HepG2 (cell line): ENCODE data around the gene CTDSPL2. TPM values are rescaled to one million over a fixed set of nuclear protein-coding genes. Genes with fewer than 3 reads are reported as not detected.
A peak's percentile ranks its signal among the peaks of the same experiment; 100 is the strongest.

ENCODE experiments used
- ADNP ChIP-seq: sonication (generic); formaldehyde crosslinking; IDR thresholded peaks from 2 replicates; pipeline ENCODE4 v1.4.0; 2020; ENCODE audit warnings: missing genetic modification reagents
- GABPB1 ChIP-seq: IDR thresholded peaks from 2 replicates; pipeline ENCODE4 v1.6.1; 2016; ENCODE audit warnings: mild to moderate bottlenecking, missing genetic modification reagents, moderate library complexity, missing compliant biosample characterization
- PAWR ChIP-seq: sonication (generic); formaldehyde crosslinking; IDR thresholded peaks from 2 replicates; pipeline ENCODE4 v1.4.0; 2020; ENCODE audit warnings: missing genetic modification reagents, mild to moderate bottlenecking, borderline replicate concordance
- TBL1XR1 ChIP-seq: fragments of 150-350 bp; IDR thresholded peaks from 2 replicates; pipeline ENCODE4 v1.6.1; 2014; ENCODE audit warnings: borderline replicate concordance, low read length; ENCODE audit not compliant: partially characterized antibody
- ZBTB20 ChIP-seq: sonication (generic); formaldehyde crosslinking; IDR thresholded peaks from 2 replicates; pipeline ENCODE4 v1.8.1; 2023; ENCODE audit warnings: missing genetic modification reagents, low read depth, mild to moderate bottlenecking, borderline replicate concordance
- ZBTB42 ChIP-seq: sonication (generic); formaldehyde crosslinking; IDR thresholded peaks from 2 replicates; pipeline ENCODE4 v1.5.0; 2020; ENCODE audit warnings: mild to moderate bottlenecking, missing genetic modification reagents
- ZNF33A ChIP-seq: sonication (generic); formaldehyde crosslinking; IDR thresholded peaks from 2 replicates; pipeline ENCODE4 v1.5.1; 2020; ENCODE audit warnings: missing genetic modification reagents, mild to moderate bottlenecking, moderate library complexity, borderline replicate concordance
- ZNF446 ChIP-seq: sonication (generic); formaldehyde crosslinking; IDR thresholded peaks from 2 replicates; pipeline ENCODE4 v1.5.0; 2020; ENCODE audit warnings: mild to moderate bottlenecking, missing genetic modification reagents
- ZNF703 ChIP-seq: sonication (generic); formaldehyde crosslinking; IDR thresholded peaks from 2 replicates; pipeline ENCODE4 v1.5.1; 2020; ENCODE audit warnings: missing genetic modification reagents, mild to moderate bottlenecking, moderate library complexity, borderline replicate concordance
- ZNF776 ChIP-seq: sonication (generic); formaldehyde crosslinking; IDR thresholded peaks from 2 replicates; pipeline ENCODE4 v1.4.0; 2020; ENCODE audit warnings: mild to moderate bottlenecking, missing genetic modification reagents
- ZNF83 ChIP-seq: sonication (generic); formaldehyde crosslinking; IDR thresholded peaks from 2 replicates; pipeline ENCODE4 v1.4.0; 2020; ENCODE audit warnings: missing genetic modification reagents, mild to moderate bottlenecking, borderline replicate concordance
- ZSCAN22 ChIP-seq: sonication (generic); formaldehyde crosslinking; IDR thresholded peaks from 2 replicates; pipeline ENCODE4 v1.4.0; 2020; ENCODE audit warnings: mild to moderate bottlenecking, missing genetic modification reagents
- polyA plus RNA-seq, 8 experiments: library from polyadenylated mRNA; depleted of rRNA in 3 of 8; stranded (reverse) in 7 of 8; unstranded in 1 of 8; fragments of >200 nt; fragmentation: Illumina TruSeq in 4 of 8; extraction: Trizol in 4 of 8; gene quantifications; 2 replicates each; pipeline versions ENCODE4 v1.2.1 to v1.2.3, GENCODE V29; 2011 to 2016; ENCODE audit warnings: low read depth in 4 of 8, missing spikeins in 1 of 8, mixed read lengths in 1 of 8; ENCODE audit not compliant: insufficient read depth in 1 of 8
- total RNA-seq, 5 experiments: library from RNA; depleted of rRNA; stranded (reverse); fragments of >200 nt; fragmentation: Illumina TruSeq; extraction: Trizol; gene quantifications; 2 replicates each; pipeline ENCODE4 v1.2.3, GENCODE V29; 2016; ENCODE audit warnings: low read depth in 1 of 5
- TF ChIP-seq, protein P1 (sequence below): sonication (generic); formaldehyde crosslinking; IDR thresholded peaks from 2 replicates; pipeline ENCODE4 v1.4.0; 2020; ENCODE audit warnings: missing genetic modification reagents
- TF ChIP-seq, protein P2 (sequence below): sonication (generic); formaldehyde crosslinking; IDR thresholded peaks from 2 replicates; pipeline ENCODE4 v1.4.0; 2020; ENCODE audit warnings: missing genetic modification reagents
- TF ChIP-seq, protein P3 (sequence below): sonication (generic); formaldehyde crosslinking; IDR thresholded peaks from 2 replicates; pipeline ENCODE4 v1.5.0; 2020; ENCODE audit warnings: missing genetic modification reagents
- TF ChIP-seq, protein P4 (sequence below): sonication (generic); formaldehyde crosslinking; IDR thresholded peaks from 2 replicates; pipeline ENCODE4 v1.5.0; 2020; ENCODE audit warnings: mild to moderate bottlenecking, missing genetic modification reagents, borderline replicate concordance
- TF ChIP-seq, protein P5 (sequence below): sonication (generic); formaldehyde crosslinking; IDR thresholded peaks from 2 replicates; pipeline ENCODE4 v1.9.0; 2022; ENCODE audit warnings: missing genetic modification reagents, mild to moderate bottlenecking, borderline replicate concordance

The CTDSPL2 gene
- total and polyA plus RNA-seq, 2 of the 13 experiments (the other 11 are each of a cell fraction or from before 2014, with no cell fraction given), result 37.4 to 56.2 TPM

DNA sequence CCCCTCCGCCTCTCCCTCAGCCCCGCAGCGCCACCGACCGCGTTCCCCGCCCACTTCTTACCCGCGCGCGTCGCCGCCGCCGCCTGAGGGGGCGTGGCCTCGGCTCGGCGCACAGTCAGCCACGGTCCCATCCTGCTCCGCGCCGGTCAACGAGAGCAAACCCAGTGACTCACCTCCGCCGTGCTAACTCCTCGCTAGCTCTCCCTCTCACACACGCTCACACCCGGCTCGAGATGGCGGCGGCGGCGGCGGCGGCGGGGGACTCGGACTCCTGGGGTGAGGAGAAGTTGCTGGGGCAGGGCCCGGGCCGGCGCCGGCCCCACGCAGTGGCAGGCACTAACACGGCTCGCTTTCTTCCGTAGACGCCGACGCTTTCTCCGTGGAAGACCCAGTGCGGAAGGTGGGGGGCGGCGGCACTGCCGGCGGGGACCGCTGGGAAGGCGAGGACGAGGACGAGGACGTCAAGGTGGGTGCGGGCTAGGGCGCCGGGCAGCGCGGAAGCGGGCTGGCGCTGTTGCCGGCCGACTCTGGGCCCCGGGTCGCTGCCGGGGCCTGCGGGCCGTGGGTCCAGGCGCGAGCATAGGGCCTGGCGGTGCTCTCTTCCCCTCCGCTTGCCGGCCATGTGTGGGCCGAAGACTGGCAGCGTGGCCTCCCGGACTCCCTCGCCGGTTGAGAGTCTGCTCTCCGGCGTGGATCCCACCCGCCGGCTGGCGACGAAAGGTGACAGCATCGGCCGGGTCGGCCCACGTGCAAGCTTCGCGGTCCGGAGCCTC lies 109.7 kb downstream of the CTDSPL2 start, which contains the start of gene EIF3J (continued):
- no peak for TF ChIP-seq ZBTB42 (CRISPR knock-in tag)
- peak; percentile 42; the same call in 1 of the 2 replicates for TF ChIP-seq ZSCAN22
- no peak for TF ChIP-seq TBL1XR1
- TF ChIP-seq, protein P1, sequence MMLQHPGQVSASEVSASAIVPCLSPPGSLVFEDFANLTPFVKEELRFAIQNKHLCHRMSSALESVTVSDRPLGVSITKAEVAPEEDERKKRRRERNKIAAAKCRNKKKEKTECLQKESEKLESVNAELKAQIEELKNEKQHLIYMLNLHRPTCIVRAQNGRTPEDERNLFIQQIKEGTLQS (CRISPR knock-in tag), result peak; percentile 79
- TF ChIP-seq, protein P2, sequence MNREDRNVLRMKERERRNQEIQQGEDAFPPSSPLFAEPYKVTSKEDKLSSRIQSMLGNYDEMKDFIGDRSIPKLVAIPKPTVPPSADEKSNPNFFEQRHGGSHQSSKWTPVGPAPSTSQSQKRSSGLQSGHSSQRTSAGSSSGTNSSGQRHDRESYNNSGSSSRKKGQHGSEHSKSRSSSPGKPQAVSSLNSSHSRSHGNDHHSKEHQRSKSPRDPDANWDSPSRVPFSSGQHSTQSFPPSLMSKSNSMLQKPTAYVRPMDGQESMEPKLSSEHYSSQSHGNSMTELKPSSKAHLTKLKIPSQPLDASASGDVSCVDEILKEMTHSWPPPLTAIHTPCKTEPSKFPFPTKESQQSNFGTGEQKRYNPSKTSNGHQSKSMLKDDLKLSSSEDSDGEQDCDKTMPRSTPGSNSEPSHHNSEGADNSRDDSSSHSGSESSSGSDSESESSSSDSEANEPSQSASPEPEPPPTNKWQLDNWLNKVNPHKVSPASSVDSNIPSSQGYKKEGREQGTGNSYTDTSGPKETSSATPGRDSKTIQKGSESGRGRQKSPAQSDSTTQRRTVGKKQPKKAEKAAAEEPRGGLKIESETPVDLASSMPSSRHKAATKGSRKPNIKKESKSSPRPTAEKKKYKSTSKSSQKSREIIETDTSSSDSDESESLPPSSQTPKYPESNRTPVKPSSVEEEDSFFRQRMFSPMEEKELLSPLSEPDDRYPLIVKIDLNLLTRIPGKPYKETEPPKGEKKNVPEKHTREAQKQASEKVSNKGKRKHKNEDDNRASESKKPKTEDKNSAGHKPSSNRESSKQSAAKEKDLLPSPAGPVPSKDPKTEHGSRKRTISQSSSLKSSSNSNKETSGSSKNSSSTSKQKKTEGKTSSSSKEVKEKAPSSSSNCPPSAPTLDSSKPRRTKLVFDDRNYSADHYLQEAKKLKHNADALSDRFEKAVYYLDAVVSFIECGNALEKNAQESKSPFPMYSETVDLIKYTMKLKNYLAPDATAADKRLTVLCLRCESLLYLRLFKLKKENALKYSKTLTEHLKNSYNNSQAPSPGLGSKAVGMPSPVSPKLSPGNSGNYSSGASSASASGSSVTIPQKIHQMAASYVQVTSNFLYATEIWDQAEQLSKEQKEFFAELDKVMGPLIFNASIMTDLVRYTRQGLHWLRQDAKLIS, result no peak
- peak; percentile 75 for TF ChIP-seq GABPB1
- TF ChIP-seq, protein P3, sequence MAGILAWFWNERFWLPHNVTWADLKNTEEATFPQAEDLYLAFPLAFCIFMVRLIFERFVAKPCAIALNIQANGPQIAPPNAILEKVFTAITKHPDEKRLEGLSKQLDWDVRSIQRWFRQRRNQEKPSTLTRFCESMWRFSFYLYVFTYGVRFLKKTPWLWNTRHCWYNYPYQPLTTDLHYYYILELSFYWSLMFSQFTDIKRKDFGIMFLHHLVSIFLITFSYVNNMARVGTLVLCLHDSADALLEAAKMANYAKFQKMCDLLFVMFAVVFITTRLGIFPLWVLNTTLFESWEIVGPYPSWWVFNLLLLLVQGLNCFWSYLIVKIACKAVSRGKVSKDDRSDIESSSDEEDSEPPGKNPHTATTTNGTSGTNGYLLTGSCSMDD (CRISPR knock-in tag), result no peak
- TF ChIP-seq ZNF33A (CRISPR knock-in tag), result no peak
- no peak for TF ChIP-seq ZBTB20 (CRISPR knock-in tag)
- no peak; the same call in 1 of the 2 replicates for TF ChIP-seq ZNF776
- TF ChIP-seq ZNF446 (CRISPR knock-in tag), result peak; percentile 72; the same call in 1 of the 2 replicates
- TF ChIP-seq, protein P4, sequence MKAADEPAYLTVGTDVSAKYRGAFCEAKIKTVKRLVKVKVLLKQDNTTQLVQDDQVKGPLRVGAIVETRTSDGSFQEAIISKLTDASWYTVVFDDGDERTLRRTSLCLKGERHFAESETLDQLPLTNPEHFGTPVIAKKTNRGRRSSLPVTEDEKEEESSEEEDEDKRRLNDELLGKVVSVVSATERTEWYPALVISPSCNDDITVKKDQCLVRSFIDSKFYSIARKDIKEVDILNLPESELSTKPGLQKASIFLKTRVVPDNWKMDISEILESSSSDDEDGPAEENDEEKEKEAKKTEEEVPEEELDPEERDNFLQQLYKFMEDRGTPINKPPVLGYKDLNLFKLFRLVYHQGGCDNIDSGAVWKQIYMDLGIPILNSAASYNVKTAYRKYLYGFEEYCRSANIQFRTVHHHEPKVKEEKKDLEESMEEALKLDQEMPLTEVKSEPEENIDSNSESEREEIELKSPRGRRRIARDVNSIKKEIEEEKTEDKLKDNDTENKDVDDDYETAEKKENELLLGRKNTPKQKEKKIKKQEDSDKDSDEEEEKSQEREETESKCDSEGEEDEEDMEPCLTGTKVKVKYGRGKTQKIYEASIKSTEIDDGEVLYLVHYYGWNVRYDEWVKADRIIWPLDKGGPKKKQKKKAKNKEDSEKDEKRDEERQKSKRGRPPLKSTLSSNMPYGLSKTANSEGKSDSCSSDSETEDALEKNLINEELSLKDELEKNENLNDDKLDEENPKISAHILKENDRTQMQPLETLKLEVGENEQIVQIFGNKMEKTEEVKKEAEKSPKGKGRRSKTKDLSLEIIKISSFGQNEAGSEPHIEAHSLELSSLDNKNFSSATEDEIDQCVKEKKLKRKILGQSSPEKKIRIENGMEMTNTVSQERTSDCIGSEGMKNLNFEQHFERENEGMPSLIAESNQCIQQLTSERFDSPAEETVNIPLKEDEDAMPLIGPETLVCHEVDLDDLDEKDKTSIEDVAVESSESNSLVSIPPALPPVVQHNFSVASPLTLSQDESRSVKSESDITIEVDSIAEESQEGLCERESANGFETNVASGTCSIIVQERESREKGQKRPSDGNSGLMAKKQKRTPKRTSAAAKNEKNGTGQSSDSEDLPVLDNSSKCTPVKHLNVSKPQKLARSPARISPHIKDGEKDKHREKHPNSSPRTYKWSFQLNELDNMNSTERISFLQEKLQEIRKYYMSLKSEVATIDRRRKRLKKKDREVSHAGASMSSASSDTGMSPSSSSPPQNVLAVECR (CRISPR knock-in tag), result peak; percentile 83
- no peak; the same call in 1 of the 2 replicates for TF ChIP-seq ZNF703 (CRISPR knock-in tag)
- no peak for TF ChIP-seq ADNP
- 0 out of 2 replicates have a peak, but pooled peaks have one; percentile 48 for TF ChIP-seq ZNF83
- TF ChIP-seq, protein P5, sequence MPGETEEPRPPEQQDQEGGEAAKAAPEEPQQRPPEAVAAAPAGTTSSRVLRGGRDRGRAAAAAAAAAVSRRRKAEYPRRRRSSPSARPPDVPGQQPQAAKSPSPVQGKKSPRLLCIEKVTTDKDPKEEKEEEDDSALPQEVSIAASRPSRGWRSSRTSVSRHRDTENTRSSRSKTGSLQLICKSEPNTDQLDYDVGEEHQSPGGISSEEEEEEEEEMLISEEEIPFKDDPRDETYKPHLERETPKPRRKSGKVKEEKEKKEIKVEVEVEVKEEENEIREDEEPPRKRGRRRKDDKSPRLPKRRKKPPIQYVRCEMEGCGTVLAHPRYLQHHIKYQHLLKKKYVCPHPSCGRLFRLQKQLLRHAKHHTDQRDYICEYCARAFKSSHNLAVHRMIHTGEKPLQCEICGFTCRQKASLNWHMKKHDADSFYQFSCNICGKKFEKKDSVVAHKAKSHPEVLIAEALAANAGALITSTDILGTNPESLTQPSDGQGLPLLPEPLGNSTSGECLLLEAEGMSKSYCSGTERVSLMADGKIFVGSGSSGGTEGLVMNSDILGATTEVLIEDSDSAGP (CRISPR knock-in tag), result peak; percentile 66
- no peak for TF ChIP-seq PAWR
